GM10266 (cell line): ENCODE measurements around the gene HTR2B.

ENCODE experiments used
- DNase-seq: peaks from one replicate; pipeline ENCODE4 v3.0.0; 2012; ENCODE audit errors: extremely low spot score
- TF ChIP-seq, protein P1 (sequence below): IDR thresholded peaks from 2 replicates; pipeline ENCODE4 v1.5.1; 2012; ENCODE audit warnings: mild to moderate bottlenecking, low read depth; ENCODE audit not compliant: control insufficient read depth, insufficient read depth; ENCODE audit errors: missing control alignments

HTR2B gene

GRCh38 chr2:231065966-231066365 is 58.9 kb downstream of the HTR2B start:
- TF ChIP-seq, protein P1, sequence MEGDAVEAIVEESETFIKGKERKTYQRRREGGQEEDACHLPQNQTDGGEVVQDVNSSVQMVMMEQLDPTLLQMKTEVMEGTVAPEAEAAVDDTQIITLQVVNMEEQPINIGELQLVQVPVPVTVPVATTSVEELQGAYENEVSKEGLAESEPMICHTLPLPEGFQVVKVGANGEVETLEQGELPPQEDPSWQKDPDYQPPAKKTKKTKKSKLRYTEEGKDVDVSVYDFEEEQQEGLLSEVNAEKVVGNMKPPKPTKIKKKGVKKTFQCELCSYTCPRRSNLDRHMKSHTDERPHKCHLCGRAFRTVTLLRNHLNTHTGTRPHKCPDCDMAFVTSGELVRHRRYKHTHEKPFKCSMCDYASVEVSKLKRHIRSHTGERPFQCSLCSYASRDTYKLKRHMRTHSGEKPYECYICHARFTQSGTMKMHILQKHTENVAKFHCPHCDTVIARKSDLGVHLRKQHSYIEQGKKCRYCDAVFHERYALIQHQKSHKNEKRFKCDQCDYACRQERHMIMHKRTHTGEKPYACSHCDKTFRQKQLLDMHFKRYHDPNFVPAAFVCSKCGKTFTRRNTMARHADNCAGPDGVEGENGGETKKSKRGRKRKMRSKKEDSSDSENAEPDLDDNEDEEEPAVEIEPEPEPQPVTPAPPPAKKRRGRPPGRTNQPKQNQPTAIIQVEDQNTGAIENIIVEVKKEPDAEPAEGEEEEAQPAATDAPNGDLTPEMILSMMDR = no peak

GRCh38 chr2:231063347-231063746 is 61.5 kb downstream of the HTR2B start:
- TF ChIP-seq, protein P1 = no peak
- no peak for DNase-seq

More at GRCh38 chr2:231065966-231066365, 58.9 kb downstream of the HTR2B start:
- no peak for DNase-seq

DNA sequence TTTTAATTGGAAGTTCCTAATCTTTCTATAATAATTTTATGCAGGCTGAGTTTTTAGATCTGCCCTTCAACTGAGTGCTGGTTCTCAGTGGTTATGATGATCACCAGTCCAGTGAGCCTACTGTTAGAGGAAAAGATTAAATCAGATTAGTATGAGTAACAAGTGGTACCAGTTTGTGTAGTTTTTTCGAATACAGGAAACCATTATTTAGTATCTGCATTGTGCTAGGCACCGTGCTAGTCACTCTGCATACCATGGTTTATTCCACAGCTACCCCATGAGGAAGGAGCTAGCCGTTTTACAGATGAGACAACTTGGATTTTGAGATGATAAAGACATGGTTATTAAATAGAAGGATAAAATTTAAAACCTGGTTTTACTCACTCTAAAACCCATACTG is 62.1 kb downstream of the HTR2B start:
- DNase-seq = no peak
- TF ChIP-seq, protein P1 = no peak

DNA sequence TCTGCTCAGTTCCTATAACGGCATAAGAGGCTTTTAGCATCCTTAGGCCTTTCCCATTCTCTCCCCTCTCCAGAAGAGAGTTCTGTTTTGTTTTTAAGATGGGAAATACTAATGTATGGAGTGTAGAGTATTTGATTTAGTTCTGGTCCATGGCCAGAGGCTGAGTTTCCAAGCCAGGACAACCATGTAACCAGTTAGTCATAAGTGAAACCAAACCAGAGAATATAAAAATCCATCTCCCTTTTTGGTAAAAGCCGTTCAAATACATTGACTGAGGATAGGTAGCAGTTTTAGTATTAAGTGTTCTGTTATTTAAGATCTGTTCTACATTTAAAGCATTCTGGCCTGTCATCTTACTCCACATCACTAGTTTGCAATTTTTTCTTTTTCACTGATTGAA is 65.1 kb downstream of the HTR2B start:
- TF ChIP-seq, protein P1 = no peak
- DNase-seq = no peak

- no peak for DNase-seq
- TF ChIP-seq, protein P1 = no peak
Measured at GRCh38 chr2:231058761-231059550, 65.9 kb downstream of the HTR2B start.
